GM12874 (cell line): ENCODE measurements around the gene OCSTAMP.

Experiments
- TF ChIP-seq, protein P1 (sequence below): IDR thresholded peaks from 2 replicates; pipeline ENCODE4 v1.5.1; 2011; ENCODE audit warnings: low read depth, mild to moderate bottlenecking, control low read depth, low read length, moderate library complexity; ENCODE audit not compliant: insufficient read depth

Gene OCSTAMP

DNA sequence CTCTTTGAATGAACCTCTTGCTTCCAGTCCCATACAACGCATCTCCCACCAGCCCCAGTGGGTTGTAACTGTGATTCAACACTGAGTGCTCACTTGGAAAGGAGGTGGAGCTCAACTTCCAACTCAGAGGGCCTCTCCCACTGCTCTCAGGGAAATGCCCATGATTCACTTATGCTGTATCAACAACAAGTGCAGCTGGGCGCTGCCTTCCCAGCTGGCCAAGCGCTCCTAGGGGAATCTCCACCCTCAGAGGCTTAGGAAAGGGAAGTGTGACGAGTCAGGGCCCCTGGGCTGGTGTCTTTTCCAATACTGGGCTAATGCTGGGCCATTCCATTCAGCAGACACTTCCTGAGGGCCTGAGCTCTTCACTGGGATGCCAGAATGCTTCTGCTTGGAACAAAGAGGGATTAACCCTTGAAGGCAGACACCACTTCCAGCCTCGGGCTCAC is 8.1 kb upstream of the OCSTAMP start:
- TF ChIP-seq, protein P1, sequence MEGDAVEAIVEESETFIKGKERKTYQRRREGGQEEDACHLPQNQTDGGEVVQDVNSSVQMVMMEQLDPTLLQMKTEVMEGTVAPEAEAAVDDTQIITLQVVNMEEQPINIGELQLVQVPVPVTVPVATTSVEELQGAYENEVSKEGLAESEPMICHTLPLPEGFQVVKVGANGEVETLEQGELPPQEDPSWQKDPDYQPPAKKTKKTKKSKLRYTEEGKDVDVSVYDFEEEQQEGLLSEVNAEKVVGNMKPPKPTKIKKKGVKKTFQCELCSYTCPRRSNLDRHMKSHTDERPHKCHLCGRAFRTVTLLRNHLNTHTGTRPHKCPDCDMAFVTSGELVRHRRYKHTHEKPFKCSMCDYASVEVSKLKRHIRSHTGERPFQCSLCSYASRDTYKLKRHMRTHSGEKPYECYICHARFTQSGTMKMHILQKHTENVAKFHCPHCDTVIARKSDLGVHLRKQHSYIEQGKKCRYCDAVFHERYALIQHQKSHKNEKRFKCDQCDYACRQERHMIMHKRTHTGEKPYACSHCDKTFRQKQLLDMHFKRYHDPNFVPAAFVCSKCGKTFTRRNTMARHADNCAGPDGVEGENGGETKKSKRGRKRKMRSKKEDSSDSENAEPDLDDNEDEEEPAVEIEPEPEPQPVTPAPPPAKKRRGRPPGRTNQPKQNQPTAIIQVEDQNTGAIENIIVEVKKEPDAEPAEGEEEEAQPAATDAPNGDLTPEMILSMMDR, result no peak

GRCh38 chr20:46557231-46557956 is 6.9 kb upstream of the OCSTAMP start:
- TF ChIP-seq, protein P1, result no peak

DNA sequence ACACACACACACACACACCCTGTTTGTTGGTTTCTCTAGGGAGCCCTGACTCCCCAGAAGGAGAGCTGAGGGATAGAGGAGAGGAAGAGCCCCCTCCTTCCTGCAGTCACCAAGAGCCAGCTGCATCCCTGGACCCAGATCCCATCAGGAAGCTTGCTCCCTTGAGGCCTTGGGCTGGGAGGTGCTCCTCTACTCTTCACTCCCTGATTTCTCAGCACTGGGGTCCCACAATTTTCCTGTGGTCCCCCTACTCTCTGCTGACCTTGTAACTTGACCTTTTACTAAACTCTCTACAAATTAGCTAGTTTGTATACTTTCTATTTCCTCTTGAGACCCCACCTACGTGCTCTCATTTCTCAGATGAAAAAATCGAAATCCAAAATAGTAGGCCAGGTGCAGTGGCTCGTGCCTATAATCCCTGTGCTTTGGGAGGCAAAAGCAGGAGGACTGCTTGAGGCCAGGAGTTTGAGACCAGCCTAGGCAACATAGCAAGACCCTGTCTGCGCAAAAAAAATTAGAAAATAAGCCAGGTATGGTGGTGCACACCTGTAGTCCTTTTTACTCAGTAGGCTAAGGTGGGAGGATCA is 5.0 kb upstream of the OCSTAMP start:
- TF ChIP-seq, protein P1, result no peak

DNA sequence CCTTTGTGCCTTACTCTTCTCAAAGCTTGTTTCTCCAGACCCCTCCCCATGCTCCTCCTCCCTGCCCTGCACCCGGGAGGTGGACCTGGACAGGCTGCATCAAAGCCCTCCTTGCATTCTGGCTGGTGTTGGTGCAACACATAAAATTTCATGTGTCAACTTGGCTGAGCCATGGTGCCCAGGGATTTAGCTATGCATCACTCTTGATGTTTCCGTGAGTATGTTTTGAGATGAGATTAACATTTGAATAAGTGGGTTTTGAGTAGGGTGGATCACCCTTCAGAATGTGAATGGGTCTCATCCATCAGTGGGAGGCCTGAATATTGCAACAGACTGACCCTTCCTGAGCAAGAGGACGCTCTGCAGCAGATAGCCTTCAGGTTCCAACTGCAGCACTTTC is 4.4 kb upstream of the OCSTAMP start:
- TF ChIP-seq, protein P1, result no peak

GRCh38 chr20:46553926-46554325 is 3.5 kb upstream of the OCSTAMP start:
- TF ChIP-seq, protein P1, result no peak

DNA sequence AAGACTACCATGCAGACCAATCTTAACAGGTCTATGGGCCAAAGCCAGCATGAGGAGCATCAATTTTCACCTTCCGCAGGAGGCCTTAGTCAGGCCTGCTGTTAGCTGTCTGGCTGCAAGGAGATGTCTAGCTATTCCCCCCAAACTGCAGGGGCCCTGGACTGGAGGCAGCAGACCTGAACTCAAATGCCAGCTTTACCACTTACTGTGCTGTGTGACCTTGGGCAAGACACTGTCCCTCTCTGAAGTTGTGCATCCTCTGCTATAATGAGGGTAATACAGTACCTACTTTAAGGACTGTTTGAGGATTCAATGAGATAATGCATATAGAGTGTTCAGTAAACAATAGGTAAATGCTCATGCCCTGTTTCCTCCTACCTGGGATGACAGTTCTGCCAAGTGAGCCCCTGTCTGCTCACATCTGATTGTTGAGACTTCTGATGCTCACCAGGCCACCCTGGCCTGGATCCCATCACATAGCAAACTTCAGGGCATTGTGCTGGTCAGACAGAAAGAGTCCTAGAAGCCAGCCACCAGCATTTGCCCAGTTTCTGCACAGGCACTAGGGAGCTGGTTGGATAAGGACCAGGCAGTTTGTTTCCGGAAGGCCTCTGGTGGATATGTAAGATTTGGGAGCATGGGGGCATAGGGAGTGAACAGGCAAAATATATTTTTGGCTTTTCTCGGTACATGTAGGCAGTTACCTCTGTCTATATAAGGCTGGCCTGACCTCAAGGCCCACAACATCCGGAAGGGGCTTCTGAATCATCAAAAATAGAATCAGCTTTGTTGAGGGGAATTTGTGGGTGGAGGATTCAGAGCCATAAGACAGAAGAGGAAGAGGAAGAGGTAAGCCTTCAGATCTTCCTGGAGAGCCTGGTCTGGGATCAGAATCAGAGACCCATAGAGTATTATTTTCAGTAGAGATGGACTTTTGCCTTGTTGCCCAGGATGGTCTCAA is 2.3 kb upstream of the OCSTAMP start:
- TF ChIP-seq, protein P1, result no peak
